ENCODE data around the gene GPR179. TPM values are rescaled to one million over a fixed set of nuclear protein-coding genes. Genes with fewer than 3 reads are reported as not detected.

GPR179 gene
- total and polyA plus RNA-seq, 2 donors (not counting 3 experiments of a cell fraction or from before 2014, with no cell fraction given) = not detected

DNA sequence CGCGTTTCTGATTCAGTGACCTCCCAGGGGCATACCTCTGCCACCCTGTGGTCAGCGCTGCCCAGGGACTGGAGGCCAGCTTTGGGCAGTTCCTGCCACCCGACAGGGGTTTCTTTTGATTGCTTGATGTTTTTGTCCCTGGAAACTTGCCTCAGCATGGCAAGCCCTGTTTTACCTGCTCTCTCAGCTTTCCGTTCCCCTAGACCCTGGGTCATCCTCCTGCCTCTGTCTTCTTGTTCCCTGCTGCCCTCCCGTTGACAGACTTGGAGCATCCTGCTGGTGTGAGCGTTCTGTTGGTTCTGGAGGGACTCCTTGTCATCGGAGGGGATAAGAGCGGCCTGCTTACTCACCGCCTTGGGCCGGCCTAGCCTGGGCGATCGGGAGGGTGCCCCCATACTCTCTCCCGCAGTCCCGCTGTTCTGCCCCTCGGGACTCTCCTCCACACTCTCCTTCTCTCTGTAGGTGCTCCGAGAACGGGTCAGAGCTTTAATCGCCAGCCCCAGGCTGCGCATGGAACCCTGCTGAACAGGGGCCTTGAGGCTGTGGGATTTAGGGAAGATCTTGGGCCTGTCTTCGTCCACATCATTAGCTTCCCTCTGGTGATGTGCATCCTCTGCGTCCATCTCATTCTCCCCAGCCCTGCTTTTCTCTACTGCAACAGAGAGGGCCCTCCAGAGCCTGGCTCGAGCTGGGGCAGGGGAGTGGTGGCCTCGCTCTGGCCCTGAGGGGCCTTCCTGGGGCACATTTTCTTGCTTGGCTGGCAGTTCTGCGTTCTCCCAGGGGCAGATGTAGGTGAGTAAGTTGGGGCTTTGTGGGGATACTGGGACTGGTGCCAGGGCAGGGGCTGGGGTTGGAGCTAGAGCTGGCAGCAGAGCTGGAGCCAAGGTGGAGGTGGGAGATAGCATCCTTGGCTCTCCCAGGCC is 13.7 kb downstream of the GPR179 start:
- dilution Hi-C loops (cut with MboI; ENCODE audit: extremely low pct_ligation_motif_present, low sequenced_read_pairs) = no loop called here
- CTCF ChIA-PET = interaction anchor here (1.0 to 6.6 kb wide), 5 partner anchors 8 to 23 kb away, joined by 3 to 63 read pairs (median 10); no protein-coding TSS in a partner anchor

DNA sequence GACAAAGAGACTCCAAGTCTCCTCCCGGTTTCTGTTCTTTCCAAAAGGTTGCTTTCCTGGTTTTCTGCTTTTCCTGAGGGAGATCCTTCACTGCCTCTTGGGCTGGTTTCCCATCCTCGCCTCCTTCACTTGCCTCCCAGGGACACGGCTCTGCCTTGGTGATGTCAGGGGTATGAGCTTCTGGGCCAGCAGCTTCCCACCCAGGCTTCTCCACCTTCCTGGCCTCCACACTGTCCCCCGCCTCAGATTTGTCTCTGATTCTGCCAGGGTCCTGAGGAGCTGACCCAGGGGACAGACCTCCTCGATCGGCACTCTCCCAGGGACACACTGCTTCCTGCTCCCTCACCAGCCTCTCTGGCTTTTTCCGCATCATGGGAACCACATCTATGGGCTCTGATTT is 14.5 kb downstream of the GPR179 start:
- Histone ChIP-seq H3K27ac (ENCODE audit: insufficient read depth, low read depth, low read length) (no peak overlapping the region), H3K79me2 (ENCODE audit: control insufficient read depth, insufficient read depth, low read length) (no peaks in the 10 kb centered on the region), H3K9me3 (replicated peaks; ENCODE audit: control insufficient read depth, insufficient read depth, low read length) (no peaks in the 10 kb centered on the region), H4K20me1 (replicated peaks; ENCODE audit: control insufficient read depth, extremely low read depth, insufficient read depth, low read length) (no peaks in the 10 kb centered on the region), H3K4me3 (replicated peaks in 1 of 3; ENCODE audit: insufficient read depth in 1 of 3, low read depth in 1 of 3, low read length in 3 of 3) (no peak overlapping the region), H3K4me1 (ENCODE audit: control insufficient read depth, extremely low read depth, insufficient read depth, low read length) (peaks cover 5% of the 10 kb centered on the region), H2AFZ (ENCODE audit: low read depth, low read length) (no peak overlapping the region), H3K9ac (replicated peaks; ENCODE audit: extremely low read depth, insufficient read depth, low read length) (no peak overlapping the region), H3K4me2 (ENCODE audit: insufficient read depth, low read length) (no peak overlapping the region), H3K36me3 (ENCODE audit: control insufficient read depth in 2 of 2, extremely low read depth in 1 of 2, insufficient read depth in 2 of 2, low read length in 2 of 2) (no peaks in the 10 kb centered on the region), H3K27me3 (ENCODE audit: control insufficient read depth in 2 of 2, insufficient read depth in 2 of 2, low read length in 2 of 2) (peaks cover 0 to 3% of the 10 kb centered on the region in 2 experiments), H3K9me1 (replicated peaks; ENCODE audit: control insufficient read depth, extremely low read depth, insufficient read depth, low read length) (no peaks in the 10 kb centered on the region)
- BruUV-seq (replicated peaks) = no TSS peak
- DNase-seq (ENCODE audit: low read depth, low spot score) (no peak), FAIRE-seq (no peak)
- TF ChIP-seq JUN (IDR thresholded peaks at IDR 0.05; ENCODE audit: borderline replicate concordance, insufficient read depth, insufficient read length, low read depth) (no peak), GATA2 (IDR thresholded peaks at IDR 0.05; ENCODE audit: insufficient read depth, insufficient read length, low read depth, low read length) (no peak), FOS (IDR thresholded peaks at IDR 0.05; ENCODE audit: borderline replicate concordance, insufficient read depth, low read length) (no peak)
- TF ChIP-seq, protein P1, sequence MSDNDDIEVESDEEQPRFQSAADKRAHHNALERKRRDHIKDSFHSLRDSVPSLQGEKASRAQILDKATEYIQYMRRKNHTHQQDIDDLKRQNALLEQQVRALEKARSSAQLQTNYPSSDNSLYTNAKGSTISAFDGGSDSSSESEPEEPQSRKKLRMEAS (IDR thresholded peaks at IDR 0.05; ENCODE audit: insufficient read depth, insufficient read length) = no peak
- intact Hi-C loops (cut with micrococcal nuclease) = no loop called here
- ChIA-PET CTCF (interaction anchor here (1.0 to 6.6 kb wide), 5 partner anchors 8 to 85 kb away, joined by 3 to 28 read pairs (median 10); no protein-coding TSS in a partner anchor), POLR2A (no interaction called here)
- dilution Hi-C loops (cut with MboI; ENCODE audit: extremely low pct_ligation_motif_present, low sequenced_read_pairs) = no loop called here

More for the DNA sequence above, 13.7 kb downstream of the GPR179 start:
- Histone ChIP-seq H3K4me2 (ENCODE audit: insufficient read depth, low read length) (no peak overlapping the region), H3K27ac (ENCODE audit: insufficient read depth, low read depth, low read length) (no peak overlapping the region), H3K4me1 (ENCODE audit: control insufficient read depth, extremely low read depth, insufficient read depth, low read length) (peaks cover 5% of the 10 kb centered on the region), H3K27me3 (ENCODE audit: control insufficient read depth in 2 of 2, insufficient read depth in 2 of 2, low read length in 2 of 2) (peaks cover 0 to 3% of the 10 kb centered on the region in 2 experiments), H3K36me3 (ENCODE audit: control insufficient read depth in 2 of 2, extremely low read depth in 1 of 2, insufficient read depth in 2 of 2, low read length in 2 of 2) (no peaks in the 10 kb centered on the region), H4K20me1 (replicated peaks; ENCODE audit: control insufficient read depth, extremely low read depth, insufficient read depth, low read length) (no peaks in the 10 kb centered on the region), H2AFZ (ENCODE audit: low read depth, low read length) (no peak overlapping the region), H3K4me3 (replicated peaks in 1 of 3; ENCODE audit: insufficient read depth in 1 of 3, low read depth in 1 of 3, low read length in 3 of 3) (no peak overlapping the region), H3K79me2 (ENCODE audit: control insufficient read depth, insufficient read depth, low read length) (no peaks in the 10 kb centered on the region), H3K9me1 (replicated peaks; ENCODE audit: control insufficient read depth, extremely low read depth, insufficient read depth, low read length) (no peaks in the 10 kb centered on the region), H3K9me3 (replicated peaks; ENCODE audit: control insufficient read depth, insufficient read depth, low read length) (no peaks in the 10 kb centered on the region), H3K9ac (replicated peaks; ENCODE audit: extremely low read depth, insufficient read depth, low read length) (no peak overlapping the region)
- no peak for DNase-seq (ENCODE audit: low read depth, low spot score)
- no TSS peak for BruUV-seq (replicated peaks)
- FAIRE-seq = no peak
- intact Hi-C loops (cut with micrococcal nuclease) = no loop called here
- POLR2A ChIA-PET = no interaction called here
- TF ChIP-seq EZH2 (IDR thresholded peaks at IDR 0.05; ENCODE audit: borderline replicate concordance, low read depth, low read length, severe bottlenecking) (no peak), MYC (IDR thresholded peaks at IDR 0.05; ENCODE audit: low read depth, low read length) (no peak), POLR2A (IDR thresholded peaks at IDR 0.05; ENCODE audit: low read depth, low read length) (no peak), POLR2AphosphoS5 (IDR thresholded peaks at IDR 0.05; ENCODE audit: insufficient read depth, low read depth, low read length) (no peak), FOS (IDR thresholded peaks at IDR 0.05; ENCODE audit: borderline replicate concordance, insufficient read depth, low read length) (no peak), JUN (IDR thresholded peaks at IDR 0.05; ENCODE audit: borderline replicate concordance, insufficient read depth, insufficient read length, low read depth) (no peak)

All from endothelial cell of umbilical vein (primary cell).